GM13977 (cell line): ENCODE results near the gene MACROH2A2.

ENCODE experiments used
- DNase-seq: peaks from one replicate; pipeline ENCODE4 v3.0.0; 2012; ENCODE audit warnings: low spot score
- in situ Hi-C: fragments of 300-500 bp; cut with MboI; formaldehyde crosslinking; loops from one replicate; pipeline ENCODE4 v1.12.0; 2022; ENCODE audit warnings: low sequenced_read_pairs, low pct_unique_long_range_greater_than_20kb, mixed read lengths, inconsistent platforms; ENCODE audit not compliant: unreplicated experiment
- TF ChIP-seq, protein P1 (sequence below): IDR thresholded peaks from 2 replicates; pipeline ENCODE4 v1.5.1; 2012; ENCODE audit warnings: mild to moderate bottlenecking, control low read depth; ENCODE audit not compliant: insufficient read depth; ENCODE audit errors: extremely low read depth, missing control alignments

MACROH2A2 gene

GRCh38 chr10:70052462-70053217 lies at the start of gene MACROH2A2:
MACROH2A2 (plus strand) TSS chr10:70052846; CDS start chr10:70075659, 22,813 bp downstream.
- DNase-seq = peak; percentile 30
- in situ Hi-C loops = no loop called here
- TF ChIP-seq, protein P1, sequence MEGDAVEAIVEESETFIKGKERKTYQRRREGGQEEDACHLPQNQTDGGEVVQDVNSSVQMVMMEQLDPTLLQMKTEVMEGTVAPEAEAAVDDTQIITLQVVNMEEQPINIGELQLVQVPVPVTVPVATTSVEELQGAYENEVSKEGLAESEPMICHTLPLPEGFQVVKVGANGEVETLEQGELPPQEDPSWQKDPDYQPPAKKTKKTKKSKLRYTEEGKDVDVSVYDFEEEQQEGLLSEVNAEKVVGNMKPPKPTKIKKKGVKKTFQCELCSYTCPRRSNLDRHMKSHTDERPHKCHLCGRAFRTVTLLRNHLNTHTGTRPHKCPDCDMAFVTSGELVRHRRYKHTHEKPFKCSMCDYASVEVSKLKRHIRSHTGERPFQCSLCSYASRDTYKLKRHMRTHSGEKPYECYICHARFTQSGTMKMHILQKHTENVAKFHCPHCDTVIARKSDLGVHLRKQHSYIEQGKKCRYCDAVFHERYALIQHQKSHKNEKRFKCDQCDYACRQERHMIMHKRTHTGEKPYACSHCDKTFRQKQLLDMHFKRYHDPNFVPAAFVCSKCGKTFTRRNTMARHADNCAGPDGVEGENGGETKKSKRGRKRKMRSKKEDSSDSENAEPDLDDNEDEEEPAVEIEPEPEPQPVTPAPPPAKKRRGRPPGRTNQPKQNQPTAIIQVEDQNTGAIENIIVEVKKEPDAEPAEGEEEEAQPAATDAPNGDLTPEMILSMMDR = no peak

- DNase-seq = no peak
- in situ Hi-C loops = no loop called here
Observed at GRCh38 chr10:70007116-70007820, 45.4 kb upstream of the MACROH2A2 start.

GRCh38 chr10:70031215-70031614 lies 21.4 kb upstream of the MACROH2A2 start:
- no peak for DNase-seq
- TF ChIP-seq, protein P1 = no peak
- in situ Hi-C loops = no loop called here

More at GRCh38 chr10:70007116-70007820, 45.4 kb upstream of the MACROH2A2 start:
- TF ChIP-seq, protein P1 = no peak

DNA sequence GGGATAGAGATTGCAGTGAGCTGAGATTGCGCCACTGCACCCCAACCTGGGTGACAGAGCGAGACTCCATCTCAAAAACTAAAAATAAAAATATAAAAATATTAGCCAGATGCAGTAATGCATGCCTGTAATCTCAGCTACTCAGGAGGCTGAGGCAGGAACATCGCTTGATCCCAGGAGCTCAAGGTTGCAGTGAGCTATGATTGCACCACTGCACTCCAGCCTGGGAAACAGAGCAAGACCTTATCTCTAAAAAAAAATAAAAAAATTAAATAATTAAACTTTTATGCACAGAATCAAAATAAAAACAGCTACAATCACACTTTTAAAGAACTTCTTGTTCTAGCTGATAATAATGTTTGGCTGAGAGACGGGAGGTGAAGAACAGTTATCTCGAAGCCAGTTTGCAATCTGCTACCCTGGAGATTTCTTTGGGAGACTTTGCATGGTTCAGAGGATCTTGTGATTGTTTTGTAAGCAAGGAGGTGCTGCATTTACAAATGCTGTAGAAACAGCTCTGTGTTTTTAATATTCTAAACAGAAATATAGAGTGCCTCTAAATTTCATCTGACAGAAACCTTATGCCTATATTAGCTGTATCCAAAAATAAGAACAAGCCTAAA lies 19.9 kb upstream of the MACROH2A2 start:
- DNase-seq = no peak
- TF ChIP-seq, protein P1 = no peak
- in situ Hi-C loops = no loop called here

DNA sequence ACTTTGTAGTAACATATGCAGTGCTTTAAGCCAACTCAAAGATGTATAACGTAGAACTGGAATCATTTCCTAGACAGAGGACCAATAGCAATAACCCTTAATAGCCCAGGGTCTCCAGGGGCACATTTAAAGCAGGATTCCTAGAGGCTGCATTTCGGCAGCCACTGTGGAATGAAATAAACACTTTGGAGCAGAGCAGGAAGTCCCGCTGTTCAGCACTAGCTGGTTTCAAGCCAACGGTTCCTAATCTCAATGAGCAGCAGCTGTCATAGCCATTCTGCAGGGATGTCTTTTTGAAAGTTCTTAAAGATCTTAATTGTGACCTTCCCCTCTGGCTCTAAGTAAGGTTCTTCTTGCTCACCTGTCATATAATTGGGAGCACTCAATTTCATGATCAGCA lies 18.4 kb upstream of the MACROH2A2 start:
- DNase-seq = no peak
- TF ChIP-seq, protein P1 = no peak
- in situ Hi-C loops = no loop called here

DNA sequence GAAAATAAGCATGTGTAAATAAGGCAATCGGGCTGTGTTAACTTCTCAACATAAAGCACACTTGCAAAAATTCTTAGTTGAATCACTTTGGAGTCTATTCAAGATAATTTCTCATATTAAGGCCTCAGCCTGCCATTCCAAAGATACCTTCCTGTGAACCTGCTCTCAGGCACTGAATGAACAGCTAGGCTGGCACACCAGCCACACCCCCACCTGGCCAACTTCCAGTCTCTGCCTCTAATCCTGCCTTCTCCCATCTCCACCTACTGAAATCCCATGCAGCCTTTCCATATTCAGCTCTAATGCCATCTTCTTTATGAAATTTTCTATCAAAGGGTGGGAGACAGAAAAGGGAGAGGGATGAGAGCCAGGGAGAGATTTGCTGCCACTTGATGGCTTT lies 17.1 kb upstream of the MACROH2A2 start:
- in situ Hi-C loops = no loop called here
- no peak for DNase-seq
- TF ChIP-seq, protein P1 = no peak
